WTC11 (cell line): Measurements from ENCODE around the gene IRX4. TPM values are rescaled to one million over a fixed set of nuclear protein-coding genes. Genes with fewer than 3 reads are reported as not detected.

Source experiments
- ATAC-seq: fragments of 200-7000 bp; cut with Tn5 transposase; 2 replicates; pipeline ENCODE4 v1.10.0; 2021; ENCODE audit warnings: mild to moderate bottlenecking, moderate library complexity
- CTCF ChIA-PET: fragments of 300-600 bp; sonication (Branson Sonifier 250); formaldehyde crosslinking; loops from one replicate; lab custom pipeline; 2021; ENCODE audit warnings: antibody characterized with exemption; lab: Charles Lee
- POLR2A ChIA-PET: fragments of 350-600 bp; sonication (Branson Sonifier 250); formaldehyde crosslinking; loops from one replicate; lab custom pipeline; 2021; ENCODE audit warnings: antibody characterized with exemption; lab: Charles Lee
- DNase-seq: peaks from one replicate; pipeline ENCODE4 v3.0.0; 2021; ENCODE audit warnings: low spot score
- H3K27ac Mint-ChIP-seq: 2 replicates; pipeline ENCODE4 v1.8.0; 2021; ENCODE audit warnings: mixed read lengths
- H3K27me3 Mint-ChIP-seq: 2 replicates; pipeline ENCODE4 v1.8.0; 2021; ENCODE audit warnings: low read depth, mild to moderate bottlenecking, moderate library complexity, mixed read lengths
- H3K36me3 Mint-ChIP-seq: 2 replicates; pipeline ENCODE4 v1.8.0; 2021; ENCODE audit warnings: mixed read lengths
- H3K4me1 Mint-ChIP-seq: 2 replicates; pipeline ENCODE4 v1.8.0; 2022; ENCODE audit warnings: mixed read lengths
- H3K4me3 Mint-ChIP-seq: 2 replicates; pipeline ENCODE4 v1.8.0; 2021; ENCODE audit warnings: mild to moderate bottlenecking, moderate library complexity, mixed read lengths
- H3K9me3 Mint-ChIP-seq: 2 replicates; pipeline ENCODE4 v1.8.0; 2021; ENCODE audit warnings: mixed read lengths
- AR ChIP-seq: fragments of 250-450 bp; sonication (Bioruptor Pico); IDR thresholded peaks from 2 replicates; pipeline ENCODE4 v1.9.0; 2021; ENCODE audit warnings: mild to moderate bottlenecking
- ETV6 ChIP-seq: sonication (generic); formaldehyde crosslinking; IDR thresholded peaks from 2 replicates; pipeline ENCODE4 v1.8.1; 2022; ENCODE audit warnings: mild to moderate bottlenecking, missing genetic modification reagents
- HMGXB4 ChIP-seq: sonication (generic); formaldehyde crosslinking; IDR thresholded peaks from 2 replicates; pipeline ENCODE4 v1.8.1; 2023; ENCODE audit warnings: mild to moderate bottlenecking, moderate library complexity, missing genetic modification reagents
- NFATC4 ChIP-seq: fragments of 250-450 bp; sonication (Bioruptor Pico); IDR thresholded peaks from 2 replicates; pipeline ENCODE4 v1.9.0; 2021; ENCODE audit warnings: mild to moderate bottlenecking
- NFE2L1 ChIP-seq: sonication (generic); formaldehyde crosslinking; IDR thresholded peaks from 2 replicates; pipeline ENCODE4 v1.8.1; 2023; ENCODE audit warnings: missing genetic modification reagents
- NR3C1 ChIP-seq: sonication (generic); formaldehyde crosslinking; conservative IDR thresholded peaks from 2 replicates; pipeline ENCODE4 v1.8.1; 2023; ENCODE audit warnings: low read depth, mild to moderate bottlenecking, missing genetic modification reagents
- USF2 ChIP-seq: sonication (generic); formaldehyde crosslinking; IDR thresholded peaks from 2 replicates; pipeline ENCODE4 v1.8.1; 2023; ENCODE audit warnings: mild to moderate bottlenecking, missing genetic modification reagents, moderate library complexity
- ZNF423 ChIP-seq: fragments of 250-450 bp; sonication (Bioruptor Pico); IDR thresholded peaks from 2 replicates; pipeline ENCODE4 v2.1.2; 2022; ENCODE audit warnings: mild to moderate bottlenecking, moderate library complexity
- total RNA-seq: library from RNA; stranded (reverse); gene quantifications from 3 replicates; pipeline ENCODE4 v1.2.3, GENCODE V29; 2021
- TF ChIP-seq, protein P1 (sequence below): sonication (generic); formaldehyde crosslinking; IDR thresholded peaks from 2 replicates; pipeline ENCODE4 v1.8.0; 2022; ENCODE audit warnings: mild to moderate bottlenecking, missing genetic modification reagents
- TF ChIP-seq, protein P2 (sequence below): sonication (generic); formaldehyde crosslinking; IDR thresholded peaks from 2 replicates; pipeline ENCODE4 v1.8.1; 2022; ENCODE audit warnings: low read depth, missing genetic modification reagents, borderline replicate concordance
- TF ChIP-seq, protein P3 (sequence below): fragments of 200-600 bp; IDR thresholded peaks from 2 replicates; pipeline ENCODE4 v1.8.0; 2022; ENCODE audit warnings: antibody characterized with exemption
- TF ChIP-seq, protein P4 (sequence below): sonication (generic); formaldehyde crosslinking; conservative IDR thresholded peaks from 2 replicates; pipeline ENCODE4 v1.8.1; 2022; ENCODE audit warnings: mild to moderate bottlenecking, missing genetic modification reagents
- TF ChIP-seq, protein P5 (sequence below): sonication (generic); formaldehyde crosslinking; IDR thresholded peaks from 2 replicates; pipeline ENCODE4 v1.8.1; 2022; ENCODE audit warnings: low read depth, mild to moderate bottlenecking, moderate library complexity, missing genetic modification reagents, borderline replicate concordance
- TF ChIP-seq, protein P6 (sequence below): fragments of 250-450 bp; sonication (Bioruptor Pico); IDR thresholded peaks from 2 replicates; pipeline ENCODE4 v2.1.2; 2022; ENCODE audit warnings: mild to moderate bottlenecking, moderate library complexity

Gene IRX4
- total RNA-seq, 1 experiment from 2014 or later: 9.0 TPM

DNA sequence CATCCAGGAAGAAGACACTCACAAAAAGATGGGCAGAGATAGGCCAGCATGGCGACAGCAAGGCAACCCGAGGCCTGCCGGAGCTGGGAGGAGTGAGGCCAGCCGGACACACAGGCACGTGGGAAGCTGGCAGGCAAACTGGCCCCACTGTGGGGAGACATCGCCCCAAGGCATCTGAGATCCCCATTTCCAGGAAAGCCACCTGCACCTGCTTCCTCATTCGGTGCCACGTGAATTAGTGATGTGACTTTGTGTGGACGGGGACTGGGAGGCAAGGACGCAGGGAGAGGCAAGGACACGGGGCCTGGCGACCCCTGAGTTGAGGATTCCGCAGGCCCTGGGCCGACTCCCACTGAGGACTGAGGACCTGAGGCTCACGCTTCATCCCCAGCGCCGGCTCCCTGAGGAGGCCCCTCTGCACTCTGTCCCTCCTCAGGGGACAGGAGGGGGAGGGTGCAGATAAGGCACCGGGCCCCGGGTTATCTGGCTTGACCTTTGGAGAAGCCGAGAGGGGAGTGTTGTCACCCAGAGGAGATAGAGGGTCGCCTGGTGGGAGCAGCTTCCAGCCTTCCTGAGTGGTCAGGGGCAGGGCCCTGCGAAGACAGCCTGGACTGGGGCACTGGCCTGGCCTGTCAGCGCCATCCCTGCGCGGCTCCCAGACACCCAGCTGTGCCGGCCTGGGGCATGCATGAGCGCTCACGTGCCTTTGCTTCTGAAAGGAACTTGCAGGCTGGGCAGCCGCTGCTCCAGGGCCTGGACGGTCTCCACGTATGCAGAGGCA, 41.8 kb downstream of the IRX4 start:
- Mint-ChIP-seq H3K27ac (no peak overlapping the region), H3K4me1 (peaks cover 9% of the 10 kb centered on the region), H3K27me3 (peaks cover 4% of the 10 kb centered on the region), H3K9me3 (no peaks in the 10 kb centered on the region), H3K36me3 (no peaks in the 10 kb centered on the region), H3K4me3 (no peak overlapping the region)
- DNase-seq (peak; percentile 56), ATAC-seq (peak; percentile 75)
- TF ChIP-seq USF2 (CRISPR knock-in tag): peak; percentile 59
- TF ChIP-seq, protein P1, sequence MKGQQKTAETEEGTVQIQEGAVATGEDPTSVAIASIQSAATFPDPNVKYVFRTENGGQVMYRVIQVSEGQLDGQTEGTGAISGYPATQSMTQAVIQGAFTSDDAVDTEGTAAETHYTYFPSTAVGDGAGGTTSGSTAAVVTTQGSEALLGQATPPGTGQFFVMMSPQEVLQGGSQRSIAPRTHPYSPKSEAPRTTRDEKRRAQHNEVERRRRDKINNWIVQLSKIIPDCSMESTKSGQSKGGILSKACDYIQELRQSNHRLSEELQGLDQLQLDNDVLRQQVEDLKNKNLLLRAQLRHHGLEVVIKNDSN (CRISPR knock-in tag): no peak
- ChIA-PET CTCF (no interaction called here), POLR2A (no interaction called here)

DNA sequence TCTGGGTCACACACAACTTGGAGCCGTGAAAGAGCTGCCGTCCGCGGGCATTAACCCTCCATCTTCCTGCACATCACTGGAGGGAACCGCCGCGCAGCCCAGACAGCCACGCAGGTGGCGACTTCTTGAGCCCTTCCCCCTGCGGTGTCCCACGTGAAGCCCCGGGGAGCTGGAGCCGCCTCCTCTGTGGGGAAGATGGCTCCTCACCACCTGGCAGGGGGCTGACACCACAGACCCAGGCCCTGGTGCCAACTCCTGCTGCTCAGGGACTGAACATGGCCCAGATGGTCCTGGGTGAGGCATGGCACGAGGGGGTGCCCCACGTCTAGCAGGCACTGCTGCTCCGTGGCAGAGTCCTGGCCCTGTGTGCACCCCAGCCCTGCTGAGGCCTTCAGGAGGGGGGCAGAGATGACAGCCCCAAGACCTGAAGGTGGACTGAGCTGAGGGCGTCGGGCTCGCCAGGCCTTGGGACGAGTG, 42.6 kb downstream of the IRX4 start:
- Mint-ChIP-seq H3K27ac (no peak overlapping the region), H3K9me3 (no peaks in the 10 kb centered on the region), H3K4me3 (no peak overlapping the region), H3K4me1 (peaks cover 16% of the 10 kb centered on the region), H3K36me3 (no peaks in the 10 kb centered on the region), H3K27me3 (peaks cover 4% of the 10 kb centered on the region)
- DNase-seq (no peak), ATAC-seq (no peak)
- TF ChIP-seq NR3C1 (CRISPR knock-in tag): no peak
- no peak for TF ChIP-seq AR (CRISPR knock-in tag)
- no peak for TF ChIP-seq NFE2L1
- TF ChIP-seq ZNF423 (CRISPR knock-in tag): no peak
- TF ChIP-seq, protein P2, sequence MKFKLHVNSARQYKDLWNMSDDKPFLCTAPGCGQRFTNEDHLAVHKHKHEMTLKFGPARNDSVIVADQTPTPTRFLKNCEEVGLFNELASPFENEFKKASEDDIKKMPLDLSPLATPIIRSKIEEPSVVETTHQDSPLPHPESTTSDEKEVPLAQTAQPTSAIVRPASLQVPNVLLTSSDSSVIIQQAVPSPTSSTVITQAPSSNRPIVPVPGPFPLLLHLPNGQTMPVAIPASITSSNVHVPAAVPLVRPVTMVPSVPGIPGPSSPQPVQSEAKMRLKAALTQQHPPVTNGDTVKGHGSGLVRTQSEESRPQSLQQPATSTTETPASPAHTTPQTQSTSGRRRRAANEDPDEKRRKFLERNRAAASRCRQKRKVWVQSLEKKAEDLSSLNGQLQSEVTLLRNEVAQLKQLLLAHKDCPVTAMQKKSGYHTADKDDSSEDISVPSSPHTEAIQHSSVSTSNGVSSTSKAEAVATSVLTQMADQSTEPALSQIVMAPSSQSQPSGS: no peak
- TF ChIP-seq, protein P3, sequence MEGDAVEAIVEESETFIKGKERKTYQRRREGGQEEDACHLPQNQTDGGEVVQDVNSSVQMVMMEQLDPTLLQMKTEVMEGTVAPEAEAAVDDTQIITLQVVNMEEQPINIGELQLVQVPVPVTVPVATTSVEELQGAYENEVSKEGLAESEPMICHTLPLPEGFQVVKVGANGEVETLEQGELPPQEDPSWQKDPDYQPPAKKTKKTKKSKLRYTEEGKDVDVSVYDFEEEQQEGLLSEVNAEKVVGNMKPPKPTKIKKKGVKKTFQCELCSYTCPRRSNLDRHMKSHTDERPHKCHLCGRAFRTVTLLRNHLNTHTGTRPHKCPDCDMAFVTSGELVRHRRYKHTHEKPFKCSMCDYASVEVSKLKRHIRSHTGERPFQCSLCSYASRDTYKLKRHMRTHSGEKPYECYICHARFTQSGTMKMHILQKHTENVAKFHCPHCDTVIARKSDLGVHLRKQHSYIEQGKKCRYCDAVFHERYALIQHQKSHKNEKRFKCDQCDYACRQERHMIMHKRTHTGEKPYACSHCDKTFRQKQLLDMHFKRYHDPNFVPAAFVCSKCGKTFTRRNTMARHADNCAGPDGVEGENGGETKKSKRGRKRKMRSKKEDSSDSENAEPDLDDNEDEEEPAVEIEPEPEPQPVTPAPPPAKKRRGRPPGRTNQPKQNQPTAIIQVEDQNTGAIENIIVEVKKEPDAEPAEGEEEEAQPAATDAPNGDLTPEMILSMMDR: no peak
- no peak for TF ChIP-seq NFATC4 (CRISPR knock-in tag)
- TF ChIP-seq, protein P4, sequence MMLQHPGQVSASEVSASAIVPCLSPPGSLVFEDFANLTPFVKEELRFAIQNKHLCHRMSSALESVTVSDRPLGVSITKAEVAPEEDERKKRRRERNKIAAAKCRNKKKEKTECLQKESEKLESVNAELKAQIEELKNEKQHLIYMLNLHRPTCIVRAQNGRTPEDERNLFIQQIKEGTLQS (CRISPR knock-in tag): no peak
- TF ChIP-seq, protein P5, sequence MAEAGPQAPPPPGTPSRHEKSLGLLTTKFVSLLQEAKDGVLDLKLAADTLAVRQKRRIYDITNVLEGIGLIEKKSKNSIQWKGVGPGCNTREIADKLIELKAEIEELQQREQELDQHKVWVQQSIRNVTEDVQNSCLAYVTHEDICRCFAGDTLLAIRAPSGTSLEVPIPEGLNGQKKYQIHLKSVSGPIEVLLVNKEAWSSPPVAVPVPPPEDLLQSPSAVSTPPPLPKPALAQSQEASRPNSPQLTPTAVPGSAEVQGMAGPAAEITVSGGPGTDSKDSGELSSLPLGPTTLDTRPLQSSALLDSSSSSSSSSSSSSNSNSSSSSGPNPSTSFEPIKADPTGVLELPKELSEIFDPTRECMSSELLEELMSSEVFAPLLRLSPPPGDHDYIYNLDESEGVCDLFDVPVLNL (CRISPR knock-in tag): no peak
- CTCF ChIA-PET: no interaction called here
- POLR2A ChIA-PET: no interaction called here

DNA sequence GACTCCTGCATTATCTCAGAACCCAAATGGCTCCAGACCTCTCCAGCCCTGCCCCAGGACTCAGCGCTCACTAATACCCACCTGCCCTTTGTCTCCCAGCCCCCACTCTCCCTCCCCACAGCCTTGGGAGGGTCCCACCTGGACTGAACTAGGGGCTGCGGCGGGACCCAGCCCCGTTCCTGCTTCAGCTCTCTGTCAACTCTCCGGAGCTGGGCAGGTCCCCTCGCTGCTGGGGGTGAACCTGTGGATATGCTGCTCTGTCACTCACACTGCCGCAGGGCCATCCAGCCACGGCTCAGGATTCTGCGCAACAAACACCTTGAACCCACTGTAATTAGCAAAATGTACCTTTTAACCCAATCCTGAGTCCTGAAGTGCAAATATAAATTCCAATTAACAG, 44.7 kb downstream of the IRX4 start:
- CTCF ChIA-PET: no interaction called here
- H3K4me1 Mint-ChIP-seq: peaks cover 28% of the 10 kb centered on the region
- DNase-seq (no peak), ATAC-seq (no peak)
- no peaks in the 10 kb centered on the region for H3K36me3 Mint-ChIP-seq
- H3K9me3 Mint-ChIP-seq: no peaks in the 10 kb centered on the region
- H3K27me3 Mint-ChIP-seq: peaks cover 4% of the 10 kb centered on the region
- POLR2A ChIA-PET: no interaction called here
- TF ChIP-seq, protein P4 (CRISPR knock-in tag): no peak
- no peak for TF ChIP-seq ETV6 (CRISPR knock-in tag)
- TF ChIP-seq, protein P6, sequence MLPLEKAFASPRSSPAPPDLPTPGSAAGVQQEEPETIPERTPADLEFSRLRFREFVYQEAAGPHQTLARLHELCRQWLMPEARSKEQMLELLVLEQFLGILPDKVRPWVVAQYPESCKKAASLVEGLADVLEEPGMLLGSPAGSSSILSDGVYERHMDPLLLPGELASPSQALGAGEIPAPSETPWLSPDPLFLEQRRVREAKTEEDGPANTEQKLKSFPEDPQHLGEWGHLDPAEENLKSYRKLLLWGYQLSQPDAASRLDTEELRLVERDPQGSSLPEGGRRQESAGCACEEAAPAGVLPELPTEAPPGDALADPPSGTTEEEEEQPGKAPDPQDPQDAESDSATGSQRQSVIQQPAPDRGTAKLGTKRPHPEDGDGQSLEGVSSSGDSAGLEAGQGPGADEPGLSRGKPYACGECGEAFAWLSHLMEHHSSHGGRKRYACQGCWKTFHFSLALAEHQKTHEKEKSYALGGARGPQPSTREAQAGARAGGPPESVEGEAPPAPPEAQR: no peak
- TF ChIP-seq HMGXB4: no peak
- no peak overlapping the region for H3K4me3 Mint-ChIP-seq
- no peak overlapping the region for H3K27ac Mint-ChIP-seq
